GM12892 (cell line): ENCODE measurements around the gene ANG.
A peak's percentile ranks its signal among the peaks of the same experiment; 100 is the strongest.
"Not testable (repeated sequence)": the region's sequence is repeated elsewhere in the genome, so short reads cannot be mapped to it uniquely, and the experiment has no call there.

Source experiments
- DNase-seq: peaks from one replicate; pipeline ENCODE4 v3.0.0; 2011; ENCODE audit not compliant: insufficient read length
- FAIRE-seq: peaks from 2 replicates; lab custom pipeline; 2011; peaks lifted over from hg19 to GRCh38; lab: Jason Lieb, UNC
- POLR2A ChIP-seq: IDR thresholded peaks from 2 replicates; pipeline ENCODE4 v1.6.1; 2011; ENCODE audit warnings: low read depth, low read length, control low read depth
- POLR2AphosphoS5 ChIP-seq: IDR thresholded peaks from 2 replicates; pipeline ENCODE4 v1.6.1; 2011; ENCODE audit warnings: low read depth, low read length, control low read depth
- TAF1 ChIP-seq: IDR thresholded peaks from 2 replicates; pipeline ENCODE4 v1.6.1; 2011; ENCODE audit warnings: low read depth, mild to moderate bottlenecking, control low read depth, low read length, borderline replicate concordance

ANG gene

DNA sequence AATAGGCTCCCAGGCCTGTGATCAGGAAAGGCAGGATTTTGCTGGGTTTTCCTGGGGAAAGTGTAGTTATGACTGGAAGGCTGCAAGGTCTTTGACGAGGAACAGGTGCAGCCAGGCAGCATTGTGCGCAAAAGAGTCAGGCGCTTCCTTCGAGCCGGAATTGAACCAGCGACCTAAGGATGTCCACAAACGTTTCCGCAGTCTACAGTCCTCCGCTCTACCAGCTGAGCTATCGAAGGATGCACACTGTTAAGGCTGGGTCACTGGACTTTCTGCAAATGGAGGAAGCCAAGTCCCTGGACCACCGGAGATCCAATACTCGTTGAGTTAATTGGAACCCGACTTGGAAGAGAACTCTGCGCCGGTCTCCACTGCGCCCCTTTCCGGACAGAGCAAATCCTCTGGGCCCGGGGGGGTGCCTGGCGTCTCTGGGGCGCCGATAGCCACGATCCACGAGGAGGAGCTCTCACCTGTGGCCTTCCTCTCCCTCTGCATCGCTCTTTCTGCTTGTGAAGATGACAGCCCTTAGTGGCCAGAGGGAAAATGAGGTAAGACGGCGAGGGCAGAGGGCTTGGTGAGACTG is 28.7 kb upstream of the ANG start:
- no peak for TF ChIP-seq POLR2AphosphoS5
- TF ChIP-seq TAF1, result no peak
- no peak for TF ChIP-seq POLR2A
- no peak for FAIRE-seq
- no peak for DNase-seq

DNA sequence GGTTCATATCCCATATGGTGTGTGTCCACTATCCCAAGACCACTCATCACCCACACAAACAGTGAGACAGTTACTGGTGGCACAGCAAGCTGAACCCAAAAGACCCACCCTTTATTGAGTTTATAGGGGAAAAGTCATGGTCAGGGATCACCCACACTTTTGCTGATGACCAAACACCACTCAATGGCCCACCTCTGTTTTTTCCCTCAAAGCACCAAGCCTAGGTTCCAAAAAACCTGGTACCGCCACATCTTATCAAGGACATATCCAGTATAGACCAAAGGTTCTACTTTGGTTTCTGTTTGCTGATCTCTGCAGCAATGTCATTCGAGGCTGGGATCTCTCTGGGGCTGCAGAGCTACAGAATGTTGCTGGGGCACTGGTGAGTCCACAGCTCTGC is 27.4 kb upstream of the ANG start:
- FAIRE-seq, result no peak
- TF ChIP-seq POLR2A (no peak), TAF1 (no peak), POLR2AphosphoS5 (no peak)
- DNase-seq, result no peak

DNA sequence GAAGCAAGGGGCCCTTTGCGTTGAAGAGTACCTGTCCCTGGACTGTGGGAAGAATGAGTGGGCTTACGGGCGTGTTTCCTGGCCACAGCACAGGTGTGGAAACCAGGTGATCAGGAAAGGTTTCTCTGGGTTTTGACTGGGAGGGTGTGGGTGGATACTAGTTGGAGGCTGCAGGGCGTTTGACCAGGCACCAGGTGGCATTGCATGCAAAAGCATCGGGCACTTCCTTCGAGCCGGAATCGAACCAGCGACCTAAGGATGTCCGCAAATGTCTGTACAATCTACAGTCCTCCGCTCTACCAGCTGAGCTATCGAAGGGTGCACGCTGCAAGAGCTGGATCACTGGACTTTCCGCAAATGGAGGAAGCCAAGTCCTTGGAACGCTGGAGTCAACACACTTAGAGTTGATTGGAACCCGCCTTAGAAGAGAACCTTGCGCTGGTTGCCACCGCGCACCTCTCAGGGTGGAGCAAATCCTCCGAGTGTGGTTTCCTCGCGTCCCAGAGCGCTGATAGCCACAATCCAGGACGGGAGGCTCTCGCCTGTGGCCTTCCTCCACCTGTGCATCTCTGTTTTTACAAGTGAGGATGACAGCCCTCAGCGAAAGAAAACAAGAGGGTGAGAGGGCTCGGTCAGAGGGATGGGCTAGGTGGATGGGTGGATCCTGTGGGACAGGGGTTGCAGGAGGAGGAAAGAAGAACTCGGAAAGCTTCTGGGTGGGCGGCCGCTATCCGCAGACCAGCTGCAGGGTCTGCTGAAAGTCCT is 25.4 kb upstream of the ANG start:
- FAIRE-seq, result peak; percentile 90
- no peak for DNase-seq
- TF ChIP-seq POLR2A (no peak), TAF1 (no peak), POLR2AphosphoS5 (no peak; the same call in 1 of the 2 replicates)

DNA sequence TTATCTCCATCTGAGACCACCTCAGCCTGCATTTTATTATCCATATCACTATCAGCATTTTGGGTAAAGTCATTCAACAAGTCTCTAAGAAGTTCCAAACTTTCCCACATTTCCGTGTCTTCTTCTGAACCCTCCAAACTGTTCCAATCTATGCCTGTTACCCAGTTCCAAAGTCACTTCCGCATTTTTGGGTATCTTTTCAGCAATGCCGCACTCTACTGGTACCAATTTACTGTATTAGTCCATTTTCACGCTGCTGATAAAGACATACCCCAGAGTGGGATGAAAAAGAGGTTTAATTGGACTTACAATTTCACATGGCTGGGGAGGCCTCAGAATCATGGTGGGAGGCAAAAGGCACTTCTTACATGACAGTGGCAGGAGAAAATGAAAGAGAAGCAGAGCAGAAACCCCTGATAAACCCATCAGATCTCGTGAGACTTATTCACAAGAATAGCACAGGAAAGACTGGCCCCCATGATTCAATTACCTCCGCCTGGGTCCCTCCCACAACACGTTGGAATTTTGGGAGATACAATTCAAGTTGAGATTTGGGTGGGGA is 22.1 kb upstream of the ANG start:
- FAIRE-seq, DNase-seq: not testable (repeated sequence)
- peak; percentile 70; the same call in 1 of the 2 replicates for TF ChIP-seq POLR2AphosphoS5
- TF ChIP-seq POLR2A, result peak; percentile 76

DNA sequence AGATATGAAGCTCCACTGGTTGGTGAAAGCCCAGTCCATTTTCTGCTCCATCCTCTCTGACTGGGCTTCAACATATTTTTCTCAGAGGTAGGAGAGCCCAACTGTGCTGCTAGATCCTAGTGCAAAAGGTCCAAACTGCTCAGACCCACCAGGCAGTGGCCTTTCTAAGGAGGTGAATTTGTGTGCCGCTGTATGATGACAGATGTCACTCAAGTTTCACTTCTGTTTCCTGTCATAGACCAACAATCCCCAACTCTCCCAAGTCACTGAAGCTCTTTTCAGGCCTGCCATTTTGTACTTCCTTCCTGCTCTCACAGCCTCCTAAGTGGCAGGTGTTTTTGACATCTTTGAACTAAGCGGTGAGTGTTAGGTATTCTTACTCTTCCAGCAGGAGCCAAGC is 20.6 kb upstream of the ANG start:
- TF ChIP-seq POLR2A (0 out of 2 replicates have a peak, but pooled peaks have one; percentile 25), POLR2AphosphoS5 (no peak), TAF1 (no peak)
- DNase-seq, result no peak
- peak; percentile 92 for FAIRE-seq

DNA sequence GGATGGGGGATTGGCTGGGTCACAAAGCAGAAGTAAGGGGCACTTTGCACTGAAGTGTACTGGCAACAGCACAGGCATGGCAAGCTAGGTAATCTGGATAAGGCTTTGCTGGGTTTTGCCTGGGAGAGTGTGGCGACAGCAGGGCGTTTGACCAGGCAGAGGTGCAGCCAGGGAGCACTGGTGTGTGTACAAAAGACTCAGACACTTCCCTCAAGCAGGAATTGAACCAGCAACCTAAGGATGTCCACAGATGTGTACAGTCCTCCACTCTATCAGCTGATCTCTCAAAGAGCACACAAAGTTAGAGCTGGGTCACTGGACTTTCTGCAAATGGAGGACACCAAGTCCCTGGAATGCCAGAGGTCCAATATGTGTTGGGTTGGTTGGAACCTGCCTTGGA is 19.6 kb upstream of the ANG start:
- DNase-seq, result no peak
- no peak for TF ChIP-seq TAF1
- no peak for TF ChIP-seq POLR2A
- TF ChIP-seq POLR2AphosphoS5, result no peak
- no peak for FAIRE-seq

DNA sequence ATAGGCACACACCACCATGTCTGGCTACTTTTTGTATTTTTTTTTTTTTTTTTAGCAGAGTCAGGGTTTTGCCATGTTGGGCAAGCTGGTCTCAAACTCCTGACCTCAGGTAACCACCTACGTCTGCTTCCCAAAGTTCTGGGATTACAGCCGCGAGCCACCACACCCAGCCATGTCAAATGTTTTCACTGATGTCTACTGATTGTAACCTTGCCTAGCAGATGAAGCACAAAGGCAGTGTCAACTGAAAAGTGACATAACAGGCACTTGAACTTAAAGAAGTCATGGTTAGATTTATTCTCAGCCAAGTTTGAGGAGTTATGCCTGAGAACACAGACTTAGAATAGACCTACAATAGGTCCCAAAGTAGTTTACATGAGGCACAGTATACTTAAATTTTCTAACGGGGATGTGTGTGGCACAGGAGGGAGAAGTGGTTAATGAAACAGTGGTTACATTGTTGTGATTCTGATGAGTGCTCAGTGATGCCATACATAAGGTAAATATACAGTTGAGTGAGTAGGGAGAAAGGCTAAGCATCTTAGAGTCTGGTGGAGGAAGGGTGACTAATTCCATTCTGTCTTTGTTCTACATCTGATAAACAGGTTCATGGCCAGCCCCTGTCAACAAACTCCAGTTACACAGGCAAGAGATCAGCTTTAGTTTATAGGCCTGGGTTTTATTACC is 16.8 kb upstream of the ANG start:
- DNase-seq (no peak), FAIRE-seq (peak; percentile 63)
- TF ChIP-seq POLR2AphosphoS5, result no peak
- TF ChIP-seq POLR2A, result no peak
- TF ChIP-seq TAF1, result no peak

DNA sequence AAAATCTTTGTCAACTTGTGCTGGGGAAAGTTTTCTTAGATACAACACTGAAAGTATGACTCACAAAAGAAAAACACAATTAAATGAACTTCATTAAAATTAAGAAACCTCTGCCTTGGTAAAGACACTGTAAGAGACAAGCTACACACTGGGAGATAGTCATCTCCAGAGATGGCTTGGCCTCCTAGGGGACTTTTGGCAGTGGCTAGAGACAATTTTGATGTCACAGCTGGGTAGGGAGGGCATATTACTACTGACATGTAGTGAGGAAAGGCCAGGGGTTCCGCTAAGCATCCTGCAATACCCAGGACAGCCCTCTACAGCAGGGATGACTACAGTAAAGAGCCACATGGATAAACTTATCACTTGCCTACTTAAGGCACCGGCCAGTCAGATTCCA is 12.9 kb upstream of the ANG start:
- FAIRE-seq, result peak; percentile 5
- no peak for DNase-seq
- TF ChIP-seq POLR2A (no peak), POLR2AphosphoS5 (no peak), TAF1 (no peak)

DNA sequence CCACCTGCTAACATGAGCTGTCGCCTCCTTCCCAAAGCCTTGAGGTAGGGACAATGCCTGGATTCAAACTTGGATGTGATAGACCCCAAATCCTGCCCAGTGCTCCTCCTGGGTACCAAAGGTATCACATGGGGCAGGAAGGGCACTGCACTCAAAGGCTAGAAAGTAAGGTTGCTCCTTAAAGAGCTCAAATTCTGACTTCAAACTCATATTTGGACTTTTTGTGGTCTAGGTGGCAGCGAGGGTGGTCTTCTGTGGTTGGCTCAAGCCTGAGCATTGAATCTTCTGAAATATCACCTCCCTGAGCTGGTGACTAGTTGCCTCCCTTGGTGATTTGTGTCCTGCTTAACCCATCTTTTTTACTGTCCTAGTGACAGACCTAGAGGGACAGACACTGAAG is 12.5 kb upstream of the ANG start:
- TF ChIP-seq TAF1, result no peak
- no peak for TF ChIP-seq POLR2A
- no peak for TF ChIP-seq POLR2AphosphoS5
- FAIRE-seq (no peak), DNase-seq (no peak)

DNA sequence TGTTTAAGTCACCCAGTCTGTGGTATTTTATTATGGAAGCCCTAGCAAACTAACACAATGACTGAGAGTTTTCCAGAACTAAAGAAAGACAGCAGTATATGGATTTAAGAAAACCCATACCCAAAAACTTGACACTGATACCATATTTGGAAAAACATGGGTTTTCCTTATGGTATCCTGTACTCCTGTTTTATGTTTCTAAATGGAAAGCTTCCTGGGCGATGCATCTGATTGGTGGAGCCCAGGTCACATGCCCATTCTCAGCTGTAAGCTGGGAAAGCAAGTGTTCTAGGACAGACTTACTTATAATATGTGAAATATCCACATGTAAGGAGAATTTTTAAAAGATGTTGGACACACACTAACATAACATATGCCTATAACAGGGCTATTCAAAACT is 8.7 kb upstream of the ANG start:
- FAIRE-seq (no peak), DNase-seq (no peak)
- no peak for TF ChIP-seq TAF1

DNA sequence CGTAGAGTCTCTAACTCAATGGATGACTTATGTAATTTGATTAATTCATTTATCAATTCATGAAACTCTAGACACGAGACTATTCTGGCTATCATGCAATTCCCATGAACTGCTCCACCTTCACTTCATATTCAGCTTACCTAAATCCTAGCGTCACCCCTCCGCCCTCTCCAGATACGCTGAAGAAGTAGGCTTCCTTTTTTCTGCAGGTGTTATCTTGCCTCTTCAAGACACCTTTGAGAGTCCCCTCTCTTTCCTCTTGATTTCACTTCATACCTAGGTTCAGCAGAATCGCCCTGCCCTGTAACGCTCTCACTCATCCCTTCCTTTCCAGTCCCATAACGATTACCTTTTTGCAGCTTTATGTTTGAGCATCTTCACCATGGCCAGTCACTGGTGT is 8.2 kb upstream of the ANG start:
- no peak for DNase-seq
- FAIRE-seq, result no peak
- TF ChIP-seq POLR2AphosphoS5 (no peak), TAF1 (no peak), POLR2A (no peak)

DNA sequence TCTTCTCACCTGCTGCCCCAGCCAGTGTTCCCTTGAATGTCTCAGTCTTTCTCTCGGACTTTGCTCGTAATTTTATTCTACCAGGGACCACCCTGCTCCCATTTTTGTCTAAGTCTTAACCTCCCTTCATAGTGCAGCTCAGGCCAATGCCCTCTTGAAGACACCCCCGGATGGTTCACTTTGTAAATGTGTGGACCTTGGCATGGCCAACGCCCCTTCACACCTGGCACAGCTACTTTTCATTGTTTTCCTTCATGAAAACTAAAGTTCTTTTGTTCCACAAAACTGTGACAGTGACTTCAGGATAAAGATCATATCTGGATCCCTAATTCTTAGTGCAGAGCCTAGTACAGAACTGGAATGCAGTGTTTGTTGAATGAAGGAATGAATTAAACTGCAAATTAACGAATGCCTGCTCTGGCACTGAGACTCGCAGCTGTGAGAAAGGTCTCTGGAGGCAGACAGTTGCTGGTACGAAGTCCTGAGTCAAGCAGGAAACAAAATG is 7.7 kb upstream of the ANG start:
- TF ChIP-seq POLR2A, result no peak
- TF ChIP-seq TAF1, result no peak
- TF ChIP-seq POLR2AphosphoS5, result no peak; the same call in 1 of the 2 replicates
- DNase-seq, result peak; percentile 40
- FAIRE-seq, result peak; percentile 87
